HEK293T (cell line): Measurements from ENCODE around the gene FCMR.

ENCODE experiments used
- CTCF ChIA-PET: fragments of 350-600 bp; formaldehyde crosslinking; extraction: SDS; loops from one replicate; lab custom pipeline; 2021; ENCODE audit warnings: antibody characterized with exemption, inconsistent platforms; lab: Yijun Ruan, JAX
- POLR2A ChIA-PET: fragments of 350-600 bp; formaldehyde crosslinking; extraction: SDS; loops from one replicate; lab custom pipeline; 2020; ENCODE audit warnings: antibody characterized with exemption, inconsistent platforms; lab: Yijun Ruan, JAX
- DNase-seq: peaks from one replicate; pipeline ENCODE4 v3.0.0; 2012; ENCODE audit warnings: mixed read lengths; ENCODE audit errors: extremely low spot score
- ARNT ChIP-seq: fragments of 450-650 bp; IDR thresholded peaks from 2 replicates; pipeline ENCODE4 v1.6.1; 2017; ENCODE audit warnings: mild to moderate bottlenecking
- BHLHE40 ChIP-seq: fragments of 450-650 bp; IDR thresholded peaks from 2 replicates; pipeline ENCODE4 v1.6.1; 2016; ENCODE audit warnings: mild to moderate bottlenecking, moderate library complexity, borderline replicate concordance
- CTBP1 ChIP-seq: fragments of 450-650 bp; IDR thresholded peaks from 2 replicates; pipeline ENCODE4 v1.6.1; 2016; ENCODE audit warnings: borderline replicate concordance
- ELF4 ChIP-seq: fragments of 450-650 bp; IDR thresholded peaks from 2 replicates; pipeline ENCODE4 v1.6.1; 2017; ENCODE audit warnings: antibody characterized with exemption
- FOXA1 ChIP-seq: fragments of 450-650 bp; IDR thresholded peaks from 2 replicates; pipeline ENCODE4 v1.6.1; 2016; ENCODE audit warnings: mild to moderate bottlenecking
- FOXK2 ChIP-seq: fragments of 450-650 bp; IDR thresholded peaks from 2 replicates; pipeline ENCODE4 v1.6.1; 2016; ENCODE audit warnings: mild to moderate bottlenecking
- FOXM1 ChIP-seq: fragments of 450-650 bp; IDR thresholded peaks from 2 replicates; pipeline ENCODE4 v1.6.1; 2017; ENCODE audit warnings: mild to moderate bottlenecking, borderline replicate concordance
- HDGF ChIP-seq: fragments of 450-650 bp; IDR thresholded peaks from 2 replicates; pipeline ENCODE4 v1.6.1; 2017; ENCODE audit warnings: antibody characterized with exemption, borderline replicate concordance
- L3MBTL2 ChIP-seq: fragments of 450-650 bp; conservative IDR thresholded peaks from 2 replicates; pipeline ENCODE4 v1.6.1; 2016; ENCODE audit warnings: mild to moderate bottlenecking
- LEF1 ChIP-seq: fragments of 450-650 bp; IDR thresholded peaks from 2 replicates; pipeline ENCODE4 v1.6.1; 2017; ENCODE audit warnings: mild to moderate bottlenecking, borderline replicate concordance
- NFRKB ChIP-seq: fragments of 450-650 bp; IDR thresholded peaks from 2 replicates; pipeline ENCODE4 v1.6.1; 2016; ENCODE audit warnings: mild to moderate bottlenecking, moderate library complexity
- SP1 ChIP-seq: fragments of 450-650 bp; IDR thresholded peaks from 2 replicates; pipeline ENCODE4 v1.6.1; 2017
- SUZ12 ChIP-seq: fragments of 450-650 bp; IDR thresholded peaks from 2 replicates; pipeline ENCODE4 v1.6.1; 2016; ENCODE audit warnings: mild to moderate bottlenecking
- TARDBP ChIP-seq: fragments of 450-650 bp; IDR thresholded peaks from 2 replicates; pipeline ENCODE4 v1.6.1; 2016
- ZNF384 ChIP-seq: fragments of 450-650 bp; IDR thresholded peaks from 2 replicates; pipeline ENCODE4 v1.6.1; 2016
- TF ChIP-seq, protein P1 (sequence below): fragments of 450-650 bp; IDR thresholded peaks from 2 replicates; pipeline ENCODE4 v1.6.1; 2016

The FCMR gene

DNA sequence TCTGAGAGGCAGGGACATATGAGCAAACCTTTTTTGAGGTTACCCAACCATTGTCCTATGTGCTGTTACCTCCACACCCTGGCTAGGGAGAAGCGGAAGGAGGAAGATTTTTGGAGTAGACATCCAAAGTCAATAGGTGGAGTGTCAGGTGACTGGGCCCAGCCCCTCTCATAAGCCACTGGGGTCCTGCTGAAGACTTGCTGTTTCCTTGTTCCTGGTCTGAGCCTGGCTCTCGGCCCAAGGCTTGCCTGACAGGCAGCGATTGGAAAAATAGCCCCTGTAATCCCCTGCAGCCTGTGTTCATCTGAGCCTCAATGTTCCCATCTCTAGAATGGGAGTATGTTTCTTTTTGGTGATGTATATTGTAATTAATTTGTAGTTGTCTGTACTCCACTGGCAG is 31.4 kb upstream of the FCMR start:
- TF ChIP-seq ELF4 (no peak), TARDBP (no peak), NFRKB (no peak), SUZ12 (no peak), HDGF (no peak), ZNF384 (no peak), ARNT (no peak), CTBP1 (no peak), FOXM1 (no peak)
- ChIA-PET POLR2A (no interaction called here), CTCF (interaction anchor here (0.7 kb wide), 1 partner anchor 17 kb away, joined by 3 read pairs; no protein-coding TSS in a partner anchor)
- DNase-seq = no peak

DNA sequence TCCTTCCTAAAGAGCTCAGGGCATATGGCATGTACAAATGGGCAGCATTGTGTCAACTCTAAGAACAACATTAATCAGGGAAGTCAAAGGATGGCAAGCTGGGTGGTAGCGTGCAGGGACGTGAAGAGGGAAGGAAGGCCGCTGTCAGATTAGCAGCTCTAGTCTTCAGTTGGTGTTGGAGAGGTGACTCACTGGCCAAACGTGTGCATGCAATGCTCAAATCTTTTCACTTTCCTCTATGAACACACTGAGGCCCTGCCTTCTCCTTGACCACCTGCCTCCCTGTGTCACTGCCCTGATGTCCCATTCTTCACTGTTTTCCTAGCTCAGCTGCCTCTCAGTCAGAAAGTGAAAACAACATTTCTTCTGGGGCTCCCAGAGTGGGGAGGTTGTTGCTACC is 30.4 kb upstream of the FCMR start:
- no peak for DNase-seq
- CTCF ChIA-PET = interaction anchor here (1.0 to 1.5 kb wide), 2 partner anchors 16 to 30 kb away, joined by 3 read pairs; no protein-coding TSS in a partner anchor
- no peak for TF ChIP-seq TARDBP
- TF ChIP-seq ZNF384 = no peak
- TF ChIP-seq, protein P1, sequence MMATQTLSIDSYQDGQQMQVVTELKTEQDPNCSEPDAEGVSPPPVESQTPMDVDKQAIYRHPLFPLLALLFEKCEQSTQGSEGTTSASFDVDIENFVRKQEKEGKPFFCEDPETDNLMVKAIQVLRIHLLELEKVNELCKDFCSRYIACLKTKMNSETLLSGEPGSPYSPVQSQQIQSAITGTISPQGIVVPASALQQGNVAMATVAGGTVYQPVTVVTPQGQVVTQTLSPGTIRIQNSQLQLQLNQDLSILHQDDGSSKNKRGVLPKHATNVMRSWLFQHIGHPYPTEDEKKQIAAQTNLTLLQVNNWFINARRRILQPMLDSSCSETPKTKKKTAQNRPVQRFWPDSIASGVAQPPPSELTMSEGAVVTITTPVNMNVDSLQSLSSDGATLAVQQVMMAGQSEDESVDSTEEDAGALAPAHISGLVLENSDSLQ = no peak
- no peak for TF ChIP-seq ARNT
- no peak for TF ChIP-seq LEF1
- TF ChIP-seq FOXA1 = no peak
- TF ChIP-seq FOXK2 = no peak
- TF ChIP-seq BHLHE40 = no peak
- no peak for TF ChIP-seq CTBP1
- TF ChIP-seq SP1 = no peak
- no peak for TF ChIP-seq L3MBTL2
- no peak for TF ChIP-seq HDGF
- no peak for TF ChIP-seq FOXM1
- no peak for TF ChIP-seq ELF4
- TF ChIP-seq SUZ12 = no peak
- no peak for TF ChIP-seq NFRKB
- POLR2A ChIA-PET = no interaction called here

DNA sequence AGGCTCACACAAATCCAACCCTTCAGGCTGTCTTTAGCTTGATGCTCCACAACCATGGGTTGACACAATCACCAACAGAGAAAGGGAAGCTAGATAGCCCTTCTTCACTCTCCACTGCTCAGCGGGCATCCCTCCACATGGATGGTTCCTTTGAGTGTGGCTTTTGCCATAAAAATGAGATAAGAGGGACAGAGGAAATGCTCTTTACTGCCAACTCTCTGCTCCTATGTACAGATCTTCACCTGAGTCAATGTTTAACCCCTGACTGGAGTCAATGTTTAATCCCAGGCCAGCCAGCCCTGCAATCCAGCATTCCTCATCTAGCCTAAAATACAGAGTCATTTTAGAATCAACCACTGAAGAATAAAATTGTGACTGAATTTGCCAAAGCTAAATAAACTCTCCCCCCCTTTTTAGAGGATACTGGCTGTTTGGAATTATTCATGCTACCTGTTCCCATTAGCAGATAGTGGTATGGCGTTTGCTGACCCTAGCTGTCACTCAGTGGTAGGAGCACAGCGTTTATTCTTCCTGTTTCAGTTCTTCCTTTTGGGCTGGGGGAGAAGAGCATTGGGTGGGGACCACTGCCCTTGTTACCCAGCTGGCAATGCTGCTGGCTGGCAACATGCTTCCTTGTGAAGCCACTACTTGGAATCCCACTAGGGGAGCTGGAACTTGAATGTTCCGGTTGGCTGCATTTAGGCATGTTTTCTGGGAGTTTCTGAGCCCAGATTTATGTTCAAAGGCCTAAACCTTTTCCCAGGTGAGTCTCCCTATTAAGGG is 29.8 kb upstream of the FCMR start:
- ChIA-PET POLR2A (no interaction called here), CTCF (interaction anchor here (0.5 to 1.5 kb wide), 3 partner anchors 15 to 39 kb away, joined by 3 read pairs; no protein-coding TSS in a partner anchor)
- no peak for DNase-seq
- TF ChIP-seq CTBP1 (no peak), BHLHE40 (no peak), NFRKB (no peak), SUZ12 (no peak), HDGF (no peak), ELF4 (no peak), LEF1 (no peak)
- TF ChIP-seq, protein P1 = 0 out of 2 replicates have a peak, but pooled peaks have one; percentile 4

DNA sequence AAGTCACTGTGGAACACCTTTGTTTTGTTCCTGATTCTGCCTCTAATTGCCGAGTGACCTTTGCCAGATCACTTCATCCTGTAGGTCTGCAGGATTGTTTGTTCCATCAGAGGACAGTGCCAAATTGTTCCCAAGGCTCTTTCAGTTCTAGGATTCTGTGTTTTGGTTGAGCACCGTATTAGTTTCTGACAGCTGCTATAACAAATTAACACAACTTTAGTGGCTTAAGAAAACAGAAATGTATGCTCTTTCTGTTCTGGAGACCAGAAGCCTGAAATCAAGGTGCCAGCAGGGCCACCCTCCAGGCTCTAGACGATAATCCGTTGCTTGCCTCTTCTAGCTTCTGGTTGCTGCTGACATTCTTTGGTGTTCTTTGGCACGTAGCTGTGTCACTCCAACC is 27.9 kb upstream of the FCMR start:
- ChIA-PET POLR2A (no interaction called here), CTCF (interaction anchor here (1.3 kb wide), 1 partner anchor 15 kb away, joined by 4 read pairs; no protein-coding TSS in a partner anchor)
- TF ChIP-seq BHLHE40 = no peak
- no peak for DNase-seq

DNA sequence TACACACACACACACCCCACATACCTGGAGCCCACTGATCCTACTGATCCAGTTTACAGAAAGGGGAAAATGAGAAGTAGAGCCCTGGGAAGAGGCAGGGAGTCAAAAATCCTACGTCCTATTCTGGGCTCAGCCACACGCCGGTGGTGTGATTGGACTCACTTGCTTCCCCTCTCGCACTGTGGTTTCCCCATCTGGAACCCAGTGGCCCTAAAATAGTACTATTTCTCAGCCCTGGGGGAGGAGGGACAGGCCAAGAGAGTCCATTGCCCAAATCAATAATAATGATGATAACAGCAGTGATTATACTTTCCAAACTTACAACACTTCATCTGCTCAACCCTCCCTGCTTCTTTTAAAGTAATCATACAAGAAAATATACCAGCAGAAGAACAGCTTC is 27.5 kb upstream of the FCMR start:
- TF ChIP-seq SP1 = no peak
- DNase-seq = no peak
- POLR2A ChIA-PET = no interaction called here
- CTCF ChIA-PET = interaction anchor here (1.3 kb wide), 1 partner anchor 14 kb away, joined by 4 read pairs; no protein-coding TSS in a partner anchor

GRCh38 chr1:206947255-206947654 is 25.5 kb upstream of the FCMR start:
- CTCF ChIA-PET = no interaction called here
- DNase-seq = no peak
- TF ChIP-seq, protein P1 = no peak
- TF ChIP-seq FOXK2 (no peak), SUZ12 (no peak), NFRKB (no peak), HDGF (no peak), FOXM1 (no peak), ZNF384 (no peak), FOXA1 (no peak), ELF4 (no peak), L3MBTL2 (no peak), LEF1 (no peak), ARNT (no peak), CTBP1 (no peak), SP1 (no peak), TARDBP (no peak), BHLHE40 (no peak)
- POLR2A ChIA-PET = no interaction called here
